HG03442 (cell line): ENCODE results near the gene ZNF423.

ENCODE experiments used
- ATAC-seq: cut with Tn5 transposase; IDR thresholded peaks from one replicate; pipeline ENCODE4 v1.9.1; 2021; ENCODE audit warnings: mild to moderate bottlenecking, moderate library complexity; ENCODE audit not compliant: unreplicated experiment

ZNF423 gene

GRCh38 chr16:49651996-49652395 is 203.9 kb downstream of the ZNF423 start:
- ATAC-seq: no peak

- no peak for ATAC-seq
Measured at GRCh38 chr16:49651226-49651625, 204.7 kb downstream of the ZNF423 start.

- no peak for ATAC-seq
Measured at GRCh38 chr16:49650603-49651002, 205.3 kb downstream of the ZNF423 start.

GRCh38 chr16:49649013-49649765 is 206.7 kb downstream of the ZNF423 start:
- no peak for ATAC-seq

- ATAC-seq: no peak
Measured at GRCh38 chr16:49647673-49648072, 208.2 kb downstream of the ZNF423 start.

- ATAC-seq: no peak
Measured at GRCh38 chr16:49645263-49645662, 210.6 kb downstream of the ZNF423 start.

- no peak for ATAC-seq
Measured at GRCh38 chr16:49644145-49644463, 211.8 kb downstream of the ZNF423 start.

- no peak for ATAC-seq
Measured at GRCh38 chr16:49643429-49644144, 212.3 kb downstream of the ZNF423 start.

GRCh38 chr16:49641250-49641649 is 214.7 kb downstream of the ZNF423 start:
- no peak for ATAC-seq

- no peak for ATAC-seq
Measured at GRCh38 chr16:49640581-49640980, 215.3 kb downstream of the ZNF423 start.

- ATAC-seq: no peak
Measured at GRCh38 chr16:49639739-49640431, 216.0 kb downstream of the ZNF423 start.

GRCh38 chr16:49638673-49639610 is 217.0 kb downstream of the ZNF423 start:
- ATAC-seq: no peak

- ATAC-seq: no peak
Measured at GRCh38 chr16:49637933-49638672, 217.8 kb downstream of the ZNF423 start.

GRCh38 chr16:49637511-49637910 is 218.4 kb downstream of the ZNF423 start:
- ATAC-seq: no peak

GRCh38 chr16:49636608-49637007 is 219.3 kb downstream of the ZNF423 start:
- ATAC-seq: no peak

GRCh38 chr16:49635591-49636581 is 220.0 kb downstream of the ZNF423 start:
- ATAC-seq: no peak

GRCh38 chr16:49635009-49635350 is 220.9 kb downstream of the ZNF423 start:
- no peak for ATAC-seq

GRCh38 chr16:49634235-49635008 is 221.5 kb downstream of the ZNF423 start:
- ATAC-seq: no peak
